KMS-11 (cell line): ENCODE data around the gene TGFA.

Experiments
- H2AFZ ChIP-seq: fragments of 200-600 bp; sonication (generic); 2 replicates; pipeline ENCODE4 v1.6.1; 2016; ENCODE audit warnings: antibody characterized with exemption, mixed run types, low read depth
- H3K27ac ChIP-seq: fragments of 200-600 bp; sonication (generic); 2 replicates; pipeline ENCODE4 v1.6.1; 2016; ENCODE audit warnings: mild to moderate bottlenecking, mixed run types
- H3K27me3 ChIP-seq: fragments of 200-600 bp; sonication (generic); 2 replicates; pipeline ENCODE4 v1.6.1; 2017; ENCODE audit warnings: mild to moderate bottlenecking, low read depth, mixed run types, moderate library complexity; ENCODE audit not compliant: insufficient read depth
- H3K36me3 ChIP-seq: fragments of 200-600 bp; sonication (generic); 2 replicates; pipeline ENCODE4 v1.6.1; 2017; ENCODE audit warnings: mild to moderate bottlenecking, mixed run types; ENCODE audit not compliant: insufficient read depth
- H3K4me1 ChIP-seq: fragments of 200-600 bp; sonication (generic); 2 replicates; pipeline ENCODE4 v1.6.1; 2016; ENCODE audit warnings: mild to moderate bottlenecking, low read depth, mixed run types; ENCODE audit not compliant: poor library complexity, severe bottlenecking
- H3K4me2 ChIP-seq: fragments of 200-600 bp; sonication (generic); 2 replicates; pipeline ENCODE4 v1.7.0; 2016; ENCODE audit warnings: mild to moderate bottlenecking, mixed run types
- H3K4me3 ChIP-seq: fragments of 200-600 bp; sonication (generic); IDR thresholded peaks from 2 replicates; pipeline ENCODE4 v1.6.1; 2017; ENCODE audit warnings: low read depth, low read length, mixed read lengths; ENCODE audit not compliant: insufficient read depth
- H3K79me2 ChIP-seq: fragments of 200-600 bp; sonication (generic); 2 replicates; pipeline ENCODE4 v1.6.1; 2016; ENCODE audit warnings: low read depth, mixed run types; ENCODE audit not compliant: insufficient read depth
- H3K9ac ChIP-seq: fragments of 200-600 bp; sonication (generic); 2 replicates; pipeline ENCODE4 v1.6.1; 2016; ENCODE audit warnings: mild to moderate bottlenecking, mixed run types
- H4K20me1 ChIP-seq: fragments of 200-600 bp; sonication (generic); 2 replicates; pipeline ENCODE4 v1.6.1; 2016; ENCODE audit warnings: mild to moderate bottlenecking, mixed run types; ENCODE audit not compliant: insufficient read depth
- CTCF ChIP-seq: fragments of 200-600 bp; sonication (generic); conservative IDR thresholded peaks from 2 replicates; pipeline ENCODE4 v1.6.1; 2017; ENCODE audit warnings: low read depth, mild to moderate bottlenecking, antibody characterized with exemption, low read length, moderate library complexity, mixed read lengths

TGFA gene

DNA sequence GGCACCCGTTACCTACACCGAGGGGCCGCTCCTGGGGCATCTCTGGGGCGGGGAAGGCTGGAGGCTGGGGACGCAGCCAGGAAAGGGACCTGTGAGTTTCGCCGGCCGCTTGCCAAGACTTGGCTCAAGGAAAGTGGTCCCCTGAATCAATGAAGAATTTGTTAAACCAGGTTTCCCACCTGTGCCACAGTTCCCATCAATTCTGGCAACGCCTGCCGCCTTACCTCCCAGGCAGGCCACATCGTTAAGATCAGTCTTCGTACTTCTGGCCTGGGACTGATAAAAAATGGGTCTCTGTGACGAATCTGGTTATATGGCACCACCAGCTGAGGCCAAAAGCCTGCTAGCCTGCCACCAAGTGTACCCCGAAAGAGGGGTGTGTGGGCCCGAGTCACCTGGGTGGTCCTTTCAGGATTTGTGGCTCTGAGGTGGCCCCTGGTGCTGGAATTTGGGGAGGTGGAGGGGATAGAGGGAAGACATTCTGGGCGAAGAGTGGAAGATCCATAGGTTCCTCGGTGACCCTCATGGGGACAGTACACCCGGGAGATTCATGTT lies 789 bp upstream of the TGFA start:
- H3K36me3 ChIP-seq: no peaks in the 10 kb centered on the region
- peak overlapping the region; percentile 78 for H3K4me3 ChIP-seq
- peak overlapping the region; percentile 96 for H2AFZ ChIP-seq
- no peaks in the 10 kb centered on the region for H4K20me1 ChIP-seq
- no peaks in the 10 kb centered on the region for H3K27me3 ChIP-seq
- H3K4me1 ChIP-seq: peaks cover 42% of the 10 kb centered on the region
- H3K9ac ChIP-seq: peak overlapping the region; percentile 64; the same call in 1 of the 2 replicates
- peak overlapping the region; percentile 44; the same call in 1 of the 2 replicates for H3K27ac ChIP-seq
- H3K4me2 ChIP-seq: peak overlapping the region; percentile 100
- no peaks in the 10 kb centered on the region for H3K79me2 ChIP-seq
- TF ChIP-seq CTCF: peak; percentile 55

GRCh38 chr2:70553334-70553583 lies 367 bp downstream of the TGFA start:
- Histone ChIP-seq H2AFZ (peak overlapping the region; percentile 96), H3K79me2 (no peaks in the 10 kb centered on the region), H3K36me3 (no peaks in the 10 kb centered on the region), H4K20me1 (no peaks in the 10 kb centered on the region), H3K4me3 (peak overlapping the region; percentile 41), H3K27me3 (no peaks in the 10 kb centered on the region), H3K4me2 (peak overlapping the region; percentile 75), H3K4me1 (peaks cover 36% of the 10 kb centered on the region), H3K9ac (peak overlapping the region; percentile 64; the same call in 1 of the 2 replicates), H3K27ac (peak overlapping the region; percentile 41; the same call in 1 of the 2 replicates)
- TF ChIP-seq CTCF: no peak

- Histone ChIP-seq H3K4me3 (no peak overlapping the region), H3K9ac (peak overlapping the region; percentile 64; the same call in 1 of the 2 replicates), H3K4me2 (peak overlapping the region; percentile 75), H3K79me2 (no peaks in the 10 kb centered on the region), H3K36me3 (no peaks in the 10 kb centered on the region), H2AFZ (peak overlapping the region; percentile 96), H4K20me1 (no peaks in the 10 kb centered on the region), H3K4me1 (peaks cover 32% of the 10 kb centered on the region), H3K27me3 (no peaks in the 10 kb centered on the region), H3K27ac (peak overlapping the region; percentile 41; the same call in 1 of the 2 replicates)
- TF ChIP-seq CTCF: no peak
Observed at GRCh38 chr2:70552501-70553333, 909 bp downstream of the TGFA start.

- Histone ChIP-seq H3K4me2 (no peak overlapping the region), H3K79me2 (0 out of 2 replicates have a peak, but pooled peaks cover 5% of the 10 kb centered on the region), H3K4me3 (no peak overlapping the region), H4K20me1 (no peaks in the 10 kb centered on the region), H3K27me3 (no peaks in the 10 kb centered on the region), H3K27ac (no peak overlapping the region), H3K36me3 (no peaks in the 10 kb centered on the region), H3K9ac (no peak overlapping the region), H3K4me1 (peaks cover 18% of the 10 kb centered on the region), H2AFZ (no peak overlapping the region)
- TF ChIP-seq CTCF: no peak
Observed at GRCh38 chr2:70551167-70551566, 2.5 kb downstream of the TGFA start.
